Keratinocyte (primary cell): ENCODE measurements around the gene EHMT1.

Experiments
- CTCF ChIP-seq, 3 experiments: IDR thresholded peaks in 1 of 3; conservative IDR thresholded peaks in 1 of 3; optimal IDR thresholded peaks in 1 of 3; 2 replicates in 2 of 3; 3 replicates in 1 of 3; pipeline versions ENCODE3 to v1.5.1; 2011; ENCODE audit warnings: low read length in 3 of 3, mild to moderate bottlenecking in 3 of 3, moderate library complexity in 2 of 3, control low read depth in 1 of 3, inconsistent platforms in 1 of 3; ENCODE audit not compliant: insufficient read depth in 2 of 3; ENCODE audit errors: extremely low read depth in 1 of 3
- EZH2 ChIP-seq: IDR thresholded peaks from one replicate; pipeline ENCODE4 v1.6.1; 2012; ENCODE audit warnings: inconsistent platforms, mild to moderate bottlenecking, low read length, moderate library complexity

GRCh38 chr9:137798142-137798541 lies 179.3 kb downstream of the EHMT1 start:
- TF ChIP-seq EZH2 (no peak), CTCF (optimal IDR thresholded peaks at IDR 0.05 in 1 of 3, IDR thresholded peaks at IDR 0.05 in 1 of 3, conservative IDR thresholded peaks at IDR 0.05 in 1 of 3; ENCODE audit: extremely low read depth in 1 of 3, insufficient read depth in 2 of 3, low read length in 3 of 3) (no peak)
